Fibroblast of lung (primary cell): ENCODE results near the gene IGF2. TPM values are rescaled to one million over a fixed set of nuclear protein-coding genes. Genes with fewer than 3 reads are reported as not detected.

Experiments
- DNase-seq, 2 donors: peaks; one replicate each; pipeline versions ENCODE4 v3.0.0 to v3.0.0-alpha.2; 2010; ENCODE audit warnings: low read depth in 2 of 2
- H2AFZ ChIP-seq: 2 replicates; pipeline ENCODE4 v1.5.1; 2012; ENCODE audit warnings: low read length, control low read depth, inconsistent platforms
- H3K27ac ChIP-seq: 2 replicates; pipeline ENCODE4 v1.5.1; 2011; ENCODE audit warnings: low read length, control low read depth; ENCODE audit not compliant: insufficient read depth
- H3K27me3 ChIP-seq: 2 replicates; pipeline ENCODE4 v1.5.1; 2011; ENCODE audit warnings: mild to moderate bottlenecking, low read length; ENCODE audit not compliant: control insufficient read depth, insufficient read depth
- H3K36me3 ChIP-seq: 2 replicates; pipeline ENCODE4 v1.5.1; 2011; ENCODE audit warnings: low read length; ENCODE audit not compliant: control insufficient read depth, insufficient read depth
- H3K4me1 ChIP-seq: 2 replicates; pipeline ENCODE4 v1.5.1; 2011; ENCODE audit warnings: low read length; ENCODE audit not compliant: control insufficient read depth, insufficient read depth; ENCODE audit errors: extremely low read depth
- H3K4me2 ChIP-seq: 2 replicates; pipeline ENCODE4 v1.5.1; 2011; ENCODE audit warnings: low read length, control low read depth; ENCODE audit not compliant: insufficient read depth; ENCODE audit errors: extremely low read depth
- H3K4me3 ChIP-seq, 4 experiments: fragments of 200-600 bp in 1 of 4; sonication (generic) in 1 of 4; replicated peaks in 1 of 4; 2 replicates each; pipeline ENCODE4 v1.5.1; 2011 to 2016; ENCODE audit warnings: low read length in 4 of 4, low read depth in 3 of 4, mild to moderate bottlenecking in 3 of 4, control low read depth in 2 of 4, inconsistent platforms in 1 of 4, mixed read lengths in 1 of 4; ENCODE audit not compliant: insufficient read depth in 1 of 4; ENCODE audit errors: control extremely low read depth in 1 of 4
- H3K79me2 ChIP-seq: 2 replicates; pipeline ENCODE4 v1.5.1; 2012; ENCODE audit warnings: mild to moderate bottlenecking, low read length, inconsistent platforms; ENCODE audit not compliant: control insufficient read depth, insufficient read depth
- H3K9ac ChIP-seq: 2 replicates; pipeline ENCODE4 v1.5.1; 2011; ENCODE audit warnings: mild to moderate bottlenecking, low read length, control low read depth; ENCODE audit not compliant: insufficient read depth
- H3K9me3 ChIP-seq: 2 replicates; pipeline ENCODE4 v1.5.1; 2012; ENCODE audit warnings: low read depth, low read length; ENCODE audit not compliant: control insufficient read depth, insufficient read depth
- H4K20me1 ChIP-seq: 2 replicates; pipeline ENCODE4 v1.5.1; 2011; ENCODE audit warnings: low read length; ENCODE audit not compliant: control insufficient read depth, insufficient read depth; ENCODE audit errors: extremely low read depth
- EZH2 ChIP-seq: IDR thresholded peaks from 2 replicates; pipeline ENCODE4 v1.5.1; 2012; ENCODE audit warnings: low read length, control low read depth, mild to moderate bottlenecking; ENCODE audit errors: missing control alignments
- polyA plus RNA-seq, 2 donors: library from polyadenylated mRNA; depleted of rRNA in 1 of 2; stranded (reverse) in 1 of 2; unstranded in 1 of 2; fragments of >200 nt; gene quantifications; 2 replicates each; pipeline ENCODE4 v1.2.1, GENCODE V29; 2011 to 2012; ENCODE audit warnings: missing spikeins in 1 of 2
- total RNA-seq: library from RNA; depleted of rRNA; stranded (reverse); fragments of >200 nt; gene quantifications from 2 replicates; pipeline ENCODE4 v1.2.1, GENCODE V29; 2014
- TF ChIP-seq, protein P1 (sequence below), 2 donors: IDR thresholded peaks in 1 of 2; conservative IDR thresholded peaks in 1 of 2; 1 replicate in 1 of 2; 2 replicates in 1 of 2; pipeline ENCODE4 v1.5.1; 2011 to 2012; ENCODE audit warnings: low read length in 2 of 2, control low read depth in 1 of 2, inconsistent platforms in 1 of 2, low read depth in 1 of 2, mild to moderate bottlenecking in 1 of 2

Gene IGF2
- total and polyA plus RNA-seq, 2 donors (not counting 1 experiment from before 2014, with no cell fraction given) = 0.08 to 0.17 TPM

DNA sequence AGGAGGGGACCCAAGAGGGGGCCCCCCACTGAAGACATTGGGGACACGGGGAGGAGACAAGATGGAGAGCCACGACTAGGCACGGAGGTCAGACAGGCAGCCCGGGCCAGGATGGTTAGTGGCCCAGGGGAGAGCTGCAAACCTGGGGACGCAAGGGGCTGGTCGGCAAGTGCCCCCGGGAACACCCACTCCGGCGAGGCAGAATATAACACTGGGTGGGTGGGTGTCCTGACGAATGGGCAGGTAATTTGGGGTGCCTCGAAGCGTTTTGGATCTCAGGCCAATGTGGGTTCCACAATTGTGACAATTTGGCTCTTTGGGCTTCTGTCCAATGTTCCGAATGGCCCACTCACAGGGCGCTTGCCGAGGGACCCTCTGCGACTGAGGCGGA, 9.9 kb downstream of the IGF2 start:
- no peaks in the 10 kb centered on the region for H3K36me3 ChIP-seq
- no peaks in the 10 kb centered on the region for H4K20me1 ChIP-seq
- DNase-seq = no peak
- H3K27me3 ChIP-seq = peaks cover 3% of the 10 kb centered on the region
- no peaks in the 10 kb centered on the region for H3K79me2 ChIP-seq
- H3K4me2 ChIP-seq = no peak overlapping the region
- no peaks in the 10 kb centered on the region for H3K9me3 ChIP-seq
- H3K27ac ChIP-seq = no peak overlapping the region
- no peak overlapping the region for H2AFZ ChIP-seq
- no peak overlapping the region for H3K4me3 ChIP-seq
- no peak for TF ChIP-seq EZH2
- TF ChIP-seq, protein P1, sequence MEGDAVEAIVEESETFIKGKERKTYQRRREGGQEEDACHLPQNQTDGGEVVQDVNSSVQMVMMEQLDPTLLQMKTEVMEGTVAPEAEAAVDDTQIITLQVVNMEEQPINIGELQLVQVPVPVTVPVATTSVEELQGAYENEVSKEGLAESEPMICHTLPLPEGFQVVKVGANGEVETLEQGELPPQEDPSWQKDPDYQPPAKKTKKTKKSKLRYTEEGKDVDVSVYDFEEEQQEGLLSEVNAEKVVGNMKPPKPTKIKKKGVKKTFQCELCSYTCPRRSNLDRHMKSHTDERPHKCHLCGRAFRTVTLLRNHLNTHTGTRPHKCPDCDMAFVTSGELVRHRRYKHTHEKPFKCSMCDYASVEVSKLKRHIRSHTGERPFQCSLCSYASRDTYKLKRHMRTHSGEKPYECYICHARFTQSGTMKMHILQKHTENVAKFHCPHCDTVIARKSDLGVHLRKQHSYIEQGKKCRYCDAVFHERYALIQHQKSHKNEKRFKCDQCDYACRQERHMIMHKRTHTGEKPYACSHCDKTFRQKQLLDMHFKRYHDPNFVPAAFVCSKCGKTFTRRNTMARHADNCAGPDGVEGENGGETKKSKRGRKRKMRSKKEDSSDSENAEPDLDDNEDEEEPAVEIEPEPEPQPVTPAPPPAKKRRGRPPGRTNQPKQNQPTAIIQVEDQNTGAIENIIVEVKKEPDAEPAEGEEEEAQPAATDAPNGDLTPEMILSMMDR (conservative IDR thresholded peaks at IDR 0.05 in 1 of 2, IDR thresholded peaks at IDR 0.05 in 1 of 2; ENCODE audit: low read depth in 1 of 2, low read length in 2 of 2) = no peak
- H3K4me1 ChIP-seq = no peaks in the 10 kb centered on the region
- no peak overlapping the region for H3K9ac ChIP-seq

- no peak for DNase-seq
- Histone ChIP-seq H3K4me3 (no peak overlapping the region), H3K9me3 (no peaks in the 10 kb centered on the region), H3K27me3 (peaks cover under 1% of the 10 kb centered on the region), H3K9ac (no peak overlapping the region), H3K79me2 (no peaks in the 10 kb centered on the region), H3K4me2 (no peak overlapping the region), H3K36me3 (no peaks in the 10 kb centered on the region), H2AFZ (no peak overlapping the region), H3K27ac (no peak overlapping the region), H4K20me1 (no peaks in the 10 kb centered on the region), H3K4me1 (no peaks in the 10 kb centered on the region)
- TF ChIP-seq, protein P1 (conservative IDR thresholded peaks at IDR 0.05 in 1 of 2, IDR thresholded peaks at IDR 0.05 in 1 of 2; ENCODE audit: low read depth in 1 of 2, low read length in 2 of 2) = no peak
- TF ChIP-seq EZH2 = no peak
Observed at GRCh38 chr11:2128511-2129307, 10.5 kb downstream of the IGF2 start.

- H3K36me3 ChIP-seq = no peaks in the 10 kb centered on the region
- H2AFZ ChIP-seq = no peak overlapping the region
- H3K27me3 ChIP-seq = no peaks in the 10 kb centered on the region
- H3K9me3 ChIP-seq = no peaks in the 10 kb centered on the region
- DNase-seq = no peak
- H3K4me3 ChIP-seq = no peak overlapping the region
- no peak overlapping the region for H3K27ac ChIP-seq
- H4K20me1 ChIP-seq = no peaks in the 10 kb centered on the region
- no peaks in the 10 kb centered on the region for H3K4me1 ChIP-seq
- no peaks in the 10 kb centered on the region for H3K79me2 ChIP-seq
- TF ChIP-seq EZH2 = no peak
- TF ChIP-seq, protein P1 (conservative IDR thresholded peaks at IDR 0.05 in 1 of 2, IDR thresholded peaks at IDR 0.05 in 1 of 2; ENCODE audit: low read depth in 1 of 2, low read length in 2 of 2) = no peak
- H3K9ac ChIP-seq = no peak overlapping the region
- H3K4me2 ChIP-seq = no peak overlapping the region
Observed at GRCh38 chr11:2128130-2128510, 11.1 kb downstream of the IGF2 start.
